ENCODE measurements around the gene TMEM132C. TPM values are rescaled to one million over a fixed set of nuclear protein-coding genes. Genes with fewer than 3 reads are reported as not detected.

TMEM132C gene
- total RNA-seq: not detected in 2 replicates

GRCh38 chr12:128267131-128267622 lies at the start of gene TMEM132C:
TMEM132C (plus strand) TSS chr12:128267170; CDS start chr12:128267403, 233 bp downstream.

